Measurements from ENCODE around the gene HES5. TPM values are rescaled to one million over a fixed set of nuclear protein-coding genes. Genes with fewer than 3 reads are reported as not detected.

Gene HES5
- polyA plus RNA-seq, 1 donor from 2014 or later = 0.81 TPM

GRCh38 chr1:2498648-2499047 lies 31.4 kb downstream of the HES5 start:
- Histone ChIP-seq H3K9me3 (ENCODE audit: low read length) (no peaks in the 10 kb centered on the region), H3K79me2 (replicated peaks; ENCODE audit: insufficient read depth, low read length) (no peaks in the 10 kb centered on the region), H3K9ac (ENCODE audit: low read length) (no peak overlapping the region), H3K36me3 (ENCODE audit: insufficient read depth, low read length) (no peaks in the 10 kb centered on the region), H4K20me1 (ENCODE audit: insufficient read depth) (no peaks in the 10 kb centered on the region), H2AFZ (ENCODE audit: low read depth, low read length) (no peak overlapping the region), H3K4me2 (ENCODE audit: low read length) (no peak overlapping the region), H3K9me2 (ENCODE audit: insufficient read depth, low read length) (no peaks in the 10 kb centered on the region), H3F3A (ENCODE audit: insufficient read depth, low read length, poor library complexity, severe bottlenecking) (no peaks in the 10 kb centered on the region), H3K4me3 (ENCODE audit: low read length) (no peak overlapping the region), H3K27ac (ENCODE audit: low read length) (no peak overlapping the region), H3K27me3 (ENCODE audit: insufficient read depth, low read depth, low read length) (no peaks in the 10 kb centered on the region)
- no peak for TF ChIP-seq RAD21 (conservative IDR thresholded peaks at IDR 0.05)
- no peak for TF ChIP-seq EP300 (conservative IDR thresholded peaks at IDR 0.05; ENCODE audit: poor library complexity, severe bottlenecking)
- TF ChIP-seq REST (IDR thresholded peaks at IDR 0.05; ENCODE audit: borderline replicate concordance) = no peak
- TF ChIP-seq POLR2AphosphoS5 (IDR thresholded peaks at IDR 0.05) = no peak
- TF ChIP-seq SMC3 (conservative IDR thresholded peaks at IDR 0.05; ENCODE audit: poor library complexity) = no peak
- TF ChIP-seq CTCF (IDR thresholded peaks at IDR 0.05; ENCODE audit: poor library complexity, severe bottlenecking) = no peak
- no peak for TF ChIP-seq MXI1 (conservative IDR thresholded peaks at IDR 0.05; ENCODE audit: poor library complexity, severe bottlenecking)
- TF ChIP-seq TAF1 (IDR thresholded peaks at IDR 0.05; ENCODE audit: low read depth) = no peak
- TF ChIP-seq EZH2 (IDR thresholded peaks at IDR 0.05; ENCODE audit: borderline replicate concordance, insufficient read depth, low read length, poor library complexity, severe bottlenecking) = no peak

DNA sequence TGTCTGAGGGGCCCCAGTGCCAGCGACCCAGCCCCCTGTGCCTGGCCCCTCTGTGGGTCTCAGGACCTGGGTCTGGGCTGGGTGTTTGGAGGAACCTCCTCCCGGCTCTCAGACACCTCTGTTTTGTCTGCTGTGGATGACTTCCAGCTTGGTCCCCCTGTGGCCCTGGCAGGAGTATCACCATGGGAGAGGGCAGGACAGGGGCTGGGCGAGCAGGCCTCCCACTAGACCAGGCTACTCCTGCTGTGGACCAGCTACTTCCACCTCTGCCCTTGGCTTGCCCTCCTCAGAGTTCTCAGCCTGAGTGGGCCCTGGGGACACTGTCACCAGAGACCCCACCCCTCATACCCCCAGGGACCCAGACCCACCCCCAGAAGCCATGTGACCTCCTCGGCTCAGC lies 32.2 kb downstream of the HES5 start:
- Histone ChIP-seq H4K20me1 (ENCODE audit: insufficient read depth) (no peaks in the 10 kb centered on the region), H3K9me2 (ENCODE audit: insufficient read depth, low read length) (no peaks in the 10 kb centered on the region), H3F3A (ENCODE audit: insufficient read depth, low read length, poor library complexity, severe bottlenecking) (no peaks in the 10 kb centered on the region), H3K4me2 (ENCODE audit: low read length) (no peak overlapping the region), H3K36me3 (ENCODE audit: insufficient read depth, low read length) (no peaks in the 10 kb centered on the region), H2AFZ (ENCODE audit: low read depth, low read length) (no peak overlapping the region), H3K4me3 (ENCODE audit: low read length) (no peak overlapping the region), H3K27ac (ENCODE audit: low read length) (no peak overlapping the region), H3K27me3 (ENCODE audit: insufficient read depth, low read depth, low read length) (no peaks in the 10 kb centered on the region), H3K9ac (ENCODE audit: low read length) (no peak overlapping the region), H3K9me3 (ENCODE audit: low read length) (no peaks in the 10 kb centered on the region), H3K79me2 (replicated peaks; ENCODE audit: insufficient read depth, low read length) (no peaks in the 10 kb centered on the region)
- TF ChIP-seq EP300 (conservative IDR thresholded peaks at IDR 0.05; ENCODE audit: poor library complexity, severe bottlenecking) (no peak), TAF1 (IDR thresholded peaks at IDR 0.05; ENCODE audit: low read depth) (no peak), RAD21 (conservative IDR thresholded peaks at IDR 0.05) (no peak), REST (IDR thresholded peaks at IDR 0.05; ENCODE audit: borderline replicate concordance) (no peak), CTCF (IDR thresholded peaks at IDR 0.05; ENCODE audit: poor library complexity, severe bottlenecking) (no peak), EZH2 (IDR thresholded peaks at IDR 0.05; ENCODE audit: borderline replicate concordance, insufficient read depth, low read length, poor library complexity, severe bottlenecking) (no peak), POLR2AphosphoS5 (IDR thresholded peaks at IDR 0.05) (no peak), MXI1 (conservative IDR thresholded peaks at IDR 0.05; ENCODE audit: poor library complexity, severe bottlenecking) (no peak), SMC3 (conservative IDR thresholded peaks at IDR 0.05; ENCODE audit: poor library complexity) (no peak)
